GM19397 (cell line): ENCODE measurements around the gene SEMA5A.

Experiments
- ATAC-seq: cut with Tn5 transposase; IDR thresholded peaks from one replicate; pipeline ENCODE4 v1.9.1; 2021; ENCODE audit warnings: mild to moderate bottlenecking, moderate library complexity; ENCODE audit not compliant: unreplicated experiment

SEMA5A gene

GRCh38 chr5:9297134-9297533 lies 248.7 kb downstream of the SEMA5A start:
- no peak for ATAC-seq

GRCh38 chr5:9295466-9295801 lies 250.4 kb downstream of the SEMA5A start:
- no peak for ATAC-seq

GRCh38 chr5:9294793-9295465 lies 250.9 kb downstream of the SEMA5A start:
- no peak for ATAC-seq

- no peak for ATAC-seq
Observed at GRCh38 chr5:9288234-9288633, 257.6 kb downstream of the SEMA5A start.

- no peak for ATAC-seq
Observed at GRCh38 chr5:9284781-9285307, 261.0 kb downstream of the SEMA5A start.

- no peak for ATAC-seq
Observed at GRCh38 chr5:9284272-9284671, 261.6 kb downstream of the SEMA5A start.

GRCh38 chr5:9283473-9283872 lies 262.4 kb downstream of the SEMA5A start:
- ATAC-seq, result no peak

GRCh38 chr5:9283021-9283420 lies 262.9 kb downstream of the SEMA5A start:
- no peak for ATAC-seq

- no peak for ATAC-seq
Observed at GRCh38 chr5:9282211-9282610, 263.7 kb downstream of the SEMA5A start.

- no peak for ATAC-seq
Observed at GRCh38 chr5:9279774-9280173, 266.1 kb downstream of the SEMA5A start.

- no peak for ATAC-seq
Observed at GRCh38 chr5:9278921-9279603, 266.8 kb downstream of the SEMA5A start.

GRCh38 chr5:9269014-9269413 lies 276.9 kb downstream of the SEMA5A start:
- ATAC-seq, result no peak

GRCh38 chr5:9268226-9268625 lies 277.6 kb downstream of the SEMA5A start:
- no peak for ATAC-seq

- ATAC-seq, result no peak
Observed at GRCh38 chr5:9265441-9266287, 280.2 kb downstream of the SEMA5A start.

GRCh38 chr5:9264301-9264700 lies 281.6 kb downstream of the SEMA5A start:
- ATAC-seq, result no peak

- ATAC-seq, result no peak
Observed at GRCh38 chr5:9263656-9264055, 282.2 kb downstream of the SEMA5A start.

GRCh38 chr5:9251379-9251980 lies 294.4 kb downstream of the SEMA5A start:
- no peak for ATAC-seq

- no peak for ATAC-seq
Observed at GRCh38 chr5:9249231-9249630, 296.6 kb downstream of the SEMA5A start.

- ATAC-seq, result no peak
Observed at GRCh38 chr5:9245071-9245470, 300.8 kb downstream of the SEMA5A start.

GRCh38 chr5:9244417-9244816 lies 301.5 kb downstream of the SEMA5A start:
- no peak for ATAC-seq
